Loucy (cell line): ENCODE data around the gene KRT76.

Experiments used
- H2AFZ ChIP-seq: fragments of 200-600 bp; sonication (generic); 2 replicates; pipeline ENCODE4 v1.6.0; 2016; ENCODE audit warnings: antibody characterized with exemption, mild to moderate bottlenecking, low read length, moderate library complexity
- H3F3A ChIP-seq: fragments of 200-600 bp; 2 replicates; pipeline ENCODE4 v1.6.0; 2016; ENCODE audit warnings: antibody characterized with exemption, low read depth, mild to moderate bottlenecking
- H3K27me3 ChIP-seq: fragments of 200-600 bp; sonication (generic); 2 replicates; pipeline ENCODE4 v1.6.1; 2014; ENCODE audit warnings: low read length, mild to moderate bottlenecking; ENCODE audit not compliant: insufficient read depth, poor library complexity, severe bottlenecking
- H3K36me3 ChIP-seq: fragments of 200-600 bp; sonication (generic); 2 replicates; pipeline ENCODE4 v1.6.1; 2016; ENCODE audit warnings: low read length; ENCODE audit not compliant: insufficient read depth
- H3K4me1 ChIP-seq: fragments of 200-600 bp; sonication (generic); 2 replicates; pipeline ENCODE4 v1.5.1; 2014; ENCODE audit warnings: low read length, mild to moderate bottlenecking; ENCODE audit not compliant: insufficient read depth, poor library complexity, severe bottlenecking
- H3K4me2 ChIP-seq: fragments of 200-600 bp; sonication (generic); 2 replicates; pipeline ENCODE4 v1.6.0; 2014; ENCODE audit warnings: antibody characterized with exemption, low read length, low read depth, mild to moderate bottlenecking; ENCODE audit not compliant: poor library complexity, severe bottlenecking
- H3K4me3 ChIP-seq: fragments of 200-600 bp; sonication (generic); 2 replicates; pipeline ENCODE4 v1.5.1; 2014; ENCODE audit warnings: low read length, mild to moderate bottlenecking, mixed read lengths; ENCODE audit not compliant: poor library complexity, severe bottlenecking
- H3K79me2 ChIP-seq: fragments of 200-600 bp; sonication (generic); 2 replicates; pipeline ENCODE4 v1.6.1; 2014; ENCODE audit warnings: low read length; ENCODE audit not compliant: insufficient read depth
- H3K9ac ChIP-seq: fragments of 200-600 bp; sonication (generic); 2 replicates; pipeline ENCODE4 v1.6.0; 2014; ENCODE audit warnings: mild to moderate bottlenecking, low read depth, low read length, moderate library complexity; ENCODE audit not compliant: poor library complexity, severe bottlenecking
- H3K9me2 ChIP-seq: fragments of 200-600 bp; sonication (generic); replicated peaks from 2 replicates; pipeline ENCODE4 v1.6.1; 2016; ENCODE audit warnings: low read depth, low read length, mixed read lengths
- H3K9me3 ChIP-seq: fragments of 200-600 bp; sonication (generic); 2 replicates; pipeline ENCODE4 v1.6.1; 2014; ENCODE audit warnings: mild to moderate bottlenecking, antibody characterized with exemption, low read length, low read depth; ENCODE audit not compliant: insufficient read depth
- H4K20me1 ChIP-seq: fragments of 200-600 bp; sonication (generic); 2 replicates; pipeline ENCODE4 v1.6.0; 2014; ENCODE audit warnings: antibody characterized with exemption, low read length, mild to moderate bottlenecking; ENCODE audit not compliant: insufficient read depth, poor library complexity, severe bottlenecking
- EZH2phosphoT487 ChIP-seq: fragments of 200-600 bp; IDR thresholded peaks from 2 replicates; pipeline ENCODE4 v1.6.1; 2018; ENCODE audit warnings: antibody characterized with exemption, mild to moderate bottlenecking, moderate library complexity, borderline replicate concordance
- TF ChIP-seq, protein P1 (sequence below): fragments of 200-600 bp; sonication (generic); conservative IDR thresholded peaks from 2 replicates; pipeline ENCODE4 v1.5.1; 2014; ENCODE audit warnings: mild to moderate bottlenecking, antibody characterized with exemption, low read length

The KRT76 gene

DNA sequence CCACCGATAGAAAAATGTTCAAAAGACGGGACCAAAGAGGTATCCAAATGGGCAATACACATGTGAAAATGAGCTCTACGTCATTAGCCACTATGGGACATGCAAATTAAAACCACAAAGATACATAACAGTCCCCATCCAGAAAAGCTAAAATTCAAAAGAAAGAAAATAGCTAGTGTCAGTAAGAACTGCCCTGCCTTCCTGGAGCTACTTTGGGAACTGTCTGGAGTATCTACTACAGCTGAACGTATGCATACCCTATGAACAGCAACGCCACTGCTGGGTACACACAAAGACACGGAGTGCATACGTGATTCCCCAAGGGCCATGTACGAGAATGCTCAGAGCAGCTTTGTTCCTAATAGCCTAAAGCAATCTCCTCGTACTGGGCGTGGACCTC is 48.0 kb downstream of the KRT76 start:
- Histone ChIP-seq H2AFZ (no peak overlapping the region), H3K4me2 (no peak overlapping the region)

GRCh38 chr12:52728374-52728773 is 48.8 kb downstream of the KRT76 start:
- H3K9me2 ChIP-seq = no peaks in the 10 kb centered on the region
- no peak for TF ChIP-seq EZH2phosphoT487
- TF ChIP-seq, protein P1, sequence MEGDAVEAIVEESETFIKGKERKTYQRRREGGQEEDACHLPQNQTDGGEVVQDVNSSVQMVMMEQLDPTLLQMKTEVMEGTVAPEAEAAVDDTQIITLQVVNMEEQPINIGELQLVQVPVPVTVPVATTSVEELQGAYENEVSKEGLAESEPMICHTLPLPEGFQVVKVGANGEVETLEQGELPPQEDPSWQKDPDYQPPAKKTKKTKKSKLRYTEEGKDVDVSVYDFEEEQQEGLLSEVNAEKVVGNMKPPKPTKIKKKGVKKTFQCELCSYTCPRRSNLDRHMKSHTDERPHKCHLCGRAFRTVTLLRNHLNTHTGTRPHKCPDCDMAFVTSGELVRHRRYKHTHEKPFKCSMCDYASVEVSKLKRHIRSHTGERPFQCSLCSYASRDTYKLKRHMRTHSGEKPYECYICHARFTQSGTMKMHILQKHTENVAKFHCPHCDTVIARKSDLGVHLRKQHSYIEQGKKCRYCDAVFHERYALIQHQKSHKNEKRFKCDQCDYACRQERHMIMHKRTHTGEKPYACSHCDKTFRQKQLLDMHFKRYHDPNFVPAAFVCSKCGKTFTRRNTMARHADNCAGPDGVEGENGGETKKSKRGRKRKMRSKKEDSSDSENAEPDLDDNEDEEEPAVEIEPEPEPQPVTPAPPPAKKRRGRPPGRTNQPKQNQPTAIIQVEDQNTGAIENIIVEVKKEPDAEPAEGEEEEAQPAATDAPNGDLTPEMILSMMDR = no peak
- no peaks in the 10 kb centered on the region for H3K27me3 ChIP-seq
- no peak overlapping the region for H3K4me3 ChIP-seq
- no peaks in the 10 kb centered on the region for H3K79me2 ChIP-seq
- H3K4me1 ChIP-seq = no peaks in the 10 kb centered on the region
- no peak overlapping the region for H2AFZ ChIP-seq
- H3K36me3 ChIP-seq = no peaks in the 10 kb centered on the region
- H3K9ac ChIP-seq = no peak overlapping the region
- no peak overlapping the region for H3K4me2 ChIP-seq
- H3K9me3 ChIP-seq = no peaks in the 10 kb centered on the region
- no peaks in the 10 kb centered on the region for H3F3A ChIP-seq
- no peaks in the 10 kb centered on the region for H4K20me1 ChIP-seq

More for the DNA sequence above, 48.0 kb downstream of the KRT76 start:
- Histone ChIP-seq H4K20me1 (no peaks in the 10 kb centered on the region), H3K36me3 (no peaks in the 10 kb centered on the region), H3K79me2 (no peaks in the 10 kb centered on the region), H3F3A (no peaks in the 10 kb centered on the region), H3K4me3 (no peak overlapping the region), H3K27me3 (no peaks in the 10 kb centered on the region), H3K4me1 (no peaks in the 10 kb centered on the region), H3K9me3 (no peaks in the 10 kb centered on the region), H3K9ac (no peak overlapping the region), H3K9me2 (no peaks in the 10 kb centered on the region)
- no peak for TF ChIP-seq EZH2phosphoT487
- TF ChIP-seq, protein P1 = no peak

DNA sequence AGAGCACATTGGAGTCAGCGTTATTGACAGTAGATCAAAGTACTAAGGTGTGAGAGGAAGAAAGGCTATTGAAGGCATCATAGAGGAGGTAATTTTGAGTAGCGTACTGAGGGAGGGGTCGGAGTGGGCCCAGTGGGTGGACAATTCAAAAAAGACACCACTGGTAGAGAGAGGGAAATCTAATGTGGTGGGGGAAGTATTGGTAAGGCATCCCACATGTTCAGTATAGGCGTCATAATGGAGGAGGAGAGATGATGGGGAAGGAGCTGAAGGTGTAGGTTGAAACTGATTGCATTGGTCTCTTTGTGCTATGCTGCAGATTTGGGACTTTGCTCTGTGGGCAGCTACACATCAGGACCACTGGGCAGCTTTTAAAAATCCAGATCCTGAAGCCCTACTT is 50.1 kb downstream of the KRT76 start:
- no peak overlapping the region for H2AFZ ChIP-seq
- no peaks in the 10 kb centered on the region for H3K36me3 ChIP-seq
- no peak for TF ChIP-seq EZH2phosphoT487
- TF ChIP-seq, protein P1 = no peak
- H3K9me3 ChIP-seq = no peaks in the 10 kb centered on the region
- H3K4me2 ChIP-seq = no peak overlapping the region
- H3K4me1 ChIP-seq = no peaks in the 10 kb centered on the region
- H3K27me3 ChIP-seq = no peaks in the 10 kb centered on the region
- H3F3A ChIP-seq = no peaks in the 10 kb centered on the region
- no peaks in the 10 kb centered on the region for H3K9me2 ChIP-seq
- no peak overlapping the region for H3K4me3 ChIP-seq
- no peaks in the 10 kb centered on the region for H4K20me1 ChIP-seq
- no peaks in the 10 kb centered on the region for H3K79me2 ChIP-seq
- no peak overlapping the region for H3K9ac ChIP-seq
